ENCODE results near the gene FUS.
"Not testable (repeated sequence)": the region's sequence is repeated elsewhere in the genome, so short reads cannot be mapped to it uniquely, and the experiment has no call there.

Gene FUS

DNA sequence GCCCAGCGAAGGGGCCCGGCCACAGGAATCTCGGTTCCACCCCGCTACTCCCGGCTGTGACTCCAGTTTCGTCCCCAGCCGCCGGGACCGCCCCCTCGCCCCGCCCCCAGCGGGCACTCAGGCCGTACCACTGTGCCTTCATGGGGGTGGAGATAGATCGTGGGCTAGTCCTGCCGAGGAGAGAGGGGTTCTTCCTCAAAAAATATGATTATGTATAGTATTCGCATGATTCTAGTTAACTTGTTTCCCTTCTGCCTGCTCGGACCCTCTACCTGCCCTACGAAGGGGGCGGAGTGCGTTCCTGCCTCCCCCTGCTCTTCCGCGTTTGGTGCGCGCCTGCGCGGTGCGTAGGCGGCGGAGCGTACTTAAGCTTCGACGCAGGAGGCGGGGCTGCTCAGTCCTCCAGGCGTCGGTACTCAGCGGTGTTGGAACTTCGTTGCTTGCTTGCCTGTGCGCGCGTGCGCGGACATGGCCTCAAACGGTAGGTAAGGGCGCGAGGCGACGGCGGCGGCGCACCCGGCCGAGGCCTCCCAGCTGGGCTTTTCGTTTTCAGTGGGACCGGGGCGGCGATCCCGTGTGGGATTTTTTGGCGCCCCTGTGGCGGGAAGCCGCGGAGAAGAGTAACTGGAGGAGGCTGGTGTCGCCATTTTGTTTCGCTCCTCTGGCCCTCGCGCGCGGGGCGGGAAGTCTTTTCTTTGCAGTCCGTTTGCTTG is at the start of gene FUS:
FUS (plus strand) TSS at position 393 of the 713 bp plus-strand sequence; CDS start at position 469, 76 bp downstream.
- in situ Hi-C loops (cut with HindIII; ENCODE audit: low sequenced_read_pairs) = no loop called here

DNA sequence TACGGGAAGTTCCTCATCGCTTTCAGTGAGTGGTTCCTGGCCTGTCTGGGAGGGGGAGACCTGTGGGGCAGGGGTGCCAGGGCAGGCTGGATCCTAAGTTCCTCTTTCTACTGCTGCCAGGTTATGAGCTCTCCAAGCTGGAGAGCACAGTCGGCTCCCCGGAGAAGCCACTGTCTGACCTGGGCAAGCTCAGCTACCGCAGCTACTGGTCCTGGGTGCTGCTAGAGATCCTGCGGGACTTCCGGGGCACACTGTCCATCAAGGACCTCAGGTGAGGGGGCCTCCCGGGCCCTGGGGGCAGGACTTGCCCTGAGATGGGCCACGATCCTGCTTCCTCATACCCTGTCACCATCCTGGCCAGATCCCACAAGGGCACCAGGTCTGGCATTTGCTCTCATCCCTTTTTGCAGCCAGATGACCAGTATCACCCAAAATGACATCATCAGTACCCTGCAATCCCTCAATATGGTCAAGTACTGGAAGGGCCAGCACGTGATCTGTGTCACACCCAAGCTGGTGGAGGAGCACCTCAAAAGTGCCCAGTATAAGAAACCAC is 49.5 kb upstream of the FUS start:
- in situ Hi-C loops (cut with HindIII; ENCODE audit: low sequenced_read_pairs) = no loop called here

- in situ Hi-C loops (cut with HindIII; ENCODE audit: low sequenced_read_pairs) = no loop called here
Measured at GRCh38 chr16:31130899-31131298, 49.0 kb upstream of the FUS start.

DNA sequence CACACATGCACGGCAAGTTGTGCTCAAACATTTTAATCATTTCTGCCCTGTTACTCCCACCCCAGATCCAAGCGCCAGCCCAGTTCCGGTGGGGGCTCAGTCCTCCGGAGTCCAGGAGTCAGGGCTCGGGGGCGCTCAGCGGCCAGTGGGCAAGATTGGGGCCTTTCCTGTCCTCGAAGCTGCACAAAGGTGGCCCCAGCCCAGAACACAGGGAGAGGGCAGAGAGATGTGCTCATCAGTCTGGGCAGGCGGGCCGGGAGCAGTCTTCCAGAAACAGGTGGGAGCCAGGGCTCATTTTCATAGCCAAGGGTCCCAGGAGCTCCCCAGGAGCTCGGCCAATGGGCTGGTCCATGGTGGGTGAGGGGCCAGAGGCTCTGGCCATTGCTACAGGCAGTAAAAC is 48.5 kb upstream of the FUS start:
- in situ Hi-C loops (cut with HindIII; ENCODE audit: low sequenced_read_pairs) = no loop called here

- in situ Hi-C loops (cut with HindIII; ENCODE audit: low sequenced_read_pairs) = no loop called here
Measured at GRCh38 chr16:31131841-31132271, 48.1 kb upstream of the FUS start.

DNA sequence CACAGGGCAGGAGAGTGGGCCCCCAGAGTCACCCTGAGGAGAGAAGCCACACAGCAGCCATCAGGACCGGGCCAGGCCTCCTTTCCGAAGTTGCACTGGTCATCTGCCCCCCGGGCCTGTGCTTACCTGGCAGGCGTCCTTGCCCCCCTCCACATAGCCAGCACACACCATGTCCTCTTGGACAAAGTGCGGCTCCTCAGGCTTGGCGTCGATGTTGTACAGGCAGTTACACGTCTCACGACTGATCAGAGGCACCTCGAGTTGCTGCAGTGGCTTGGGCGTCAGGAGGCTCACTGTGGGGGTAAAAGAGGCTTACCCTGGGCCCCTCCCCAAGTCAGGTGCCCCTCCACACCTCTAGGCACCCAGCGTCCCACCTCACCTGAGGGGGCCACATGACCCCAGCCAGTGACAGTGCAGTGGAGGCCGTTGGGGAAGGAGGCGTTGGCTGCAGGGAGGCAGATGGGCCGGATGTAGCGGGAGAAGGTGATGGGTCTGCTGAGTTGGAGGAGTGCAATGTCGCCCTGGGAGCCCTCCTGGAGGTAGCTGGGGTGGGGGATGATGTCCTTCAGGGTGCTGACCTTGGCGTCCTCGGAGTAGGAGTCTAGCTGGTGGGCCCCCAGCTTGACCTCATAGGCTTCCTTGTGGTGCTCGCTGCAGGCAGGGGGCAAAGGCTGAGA is 47.5 kb upstream of the FUS start:
- in situ Hi-C loops (cut with HindIII; ENCODE audit: low sequenced_read_pairs) = no loop called here

GRCh38 chr16:31133046-31133501 is 46.9 kb upstream of the FUS start:
- in situ Hi-C loops (cut with HindIII; ENCODE audit: low sequenced_read_pairs) = no loop called here

DNA sequence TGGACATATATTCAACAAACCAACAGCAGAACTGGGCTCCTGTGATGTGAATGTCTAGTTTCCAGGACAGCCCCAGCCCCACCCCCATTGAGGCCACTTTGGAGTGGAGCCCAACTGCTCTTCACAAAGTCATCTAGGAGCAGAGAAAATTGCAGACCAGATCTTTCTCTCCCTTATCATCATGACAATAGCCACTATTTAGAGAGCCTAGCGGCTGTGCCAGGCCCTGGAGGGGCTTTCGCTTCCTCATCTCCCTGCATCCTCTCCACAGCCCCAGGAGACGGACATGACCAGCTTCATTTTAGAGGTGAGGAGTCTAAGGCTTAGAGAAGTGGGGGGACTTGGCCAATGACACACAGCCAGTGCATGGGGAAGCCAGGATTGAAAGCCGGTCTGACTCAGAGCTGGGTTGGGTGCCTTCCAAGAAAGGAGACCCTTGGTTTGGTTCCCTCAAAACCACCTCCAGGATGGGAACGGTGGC is 45.8 kb upstream of the FUS start:
- in situ Hi-C loops (cut with HindIII; ENCODE audit: low sequenced_read_pairs) = no loop called here

DNA sequence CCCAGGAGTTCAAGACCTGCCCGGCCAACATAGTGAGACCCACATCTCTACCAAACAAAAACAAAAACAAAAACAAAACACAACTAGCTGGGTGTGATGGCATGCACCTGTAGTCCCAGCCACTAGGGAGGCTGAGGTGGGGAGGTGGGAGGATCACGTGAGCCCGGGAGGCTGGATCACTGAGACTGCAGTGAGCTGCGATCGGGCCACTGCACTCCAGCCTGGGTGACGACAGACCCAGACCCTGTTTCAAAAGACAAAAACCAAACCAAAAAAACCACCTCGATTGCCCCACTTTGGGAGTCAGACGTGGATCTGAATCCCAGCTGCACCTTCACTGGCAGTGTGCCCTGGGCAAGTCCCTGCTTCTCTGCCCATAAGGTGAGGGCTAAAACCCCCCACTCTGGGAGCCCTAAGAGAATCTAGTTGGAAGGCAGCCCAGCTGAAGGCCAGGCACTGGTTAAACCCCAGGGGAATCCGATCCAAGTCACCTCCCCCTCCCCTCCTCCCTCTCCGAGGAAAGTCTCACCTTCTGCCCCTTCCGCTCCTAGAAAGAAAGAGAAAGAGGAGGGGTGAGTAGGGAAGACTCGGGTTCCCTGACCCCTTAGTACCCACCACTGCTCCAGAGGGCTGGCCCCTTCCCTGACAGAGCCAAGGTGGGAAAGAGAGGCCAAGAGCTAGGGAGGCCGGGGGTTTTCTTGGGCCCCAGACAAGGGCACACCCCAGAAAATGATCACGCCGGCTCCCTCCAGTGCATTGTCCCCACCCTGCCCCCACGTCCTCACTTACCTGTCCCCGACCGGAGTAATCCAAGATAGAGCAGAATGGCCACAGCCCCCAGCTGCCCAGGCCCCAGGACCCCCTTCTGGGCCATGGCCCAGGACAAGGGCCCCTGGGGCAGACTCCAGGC is 45.1 kb upstream of the FUS start:
- in situ Hi-C loops (cut with HindIII; ENCODE audit: low sequenced_read_pairs) = no loop called here

GRCh38 chr16:31135535-31136286 is 44.2 kb upstream of the FUS start, which contains the start of gene PRSS8:
Gene PRSS8, minus strand, starts transcription at chr16:31135727. Its CDS starts 229 bp downstream, at chr16:31135498.
- in situ Hi-C loops (cut with HindIII; ENCODE audit: low sequenced_read_pairs) = no loop called here

DNA sequence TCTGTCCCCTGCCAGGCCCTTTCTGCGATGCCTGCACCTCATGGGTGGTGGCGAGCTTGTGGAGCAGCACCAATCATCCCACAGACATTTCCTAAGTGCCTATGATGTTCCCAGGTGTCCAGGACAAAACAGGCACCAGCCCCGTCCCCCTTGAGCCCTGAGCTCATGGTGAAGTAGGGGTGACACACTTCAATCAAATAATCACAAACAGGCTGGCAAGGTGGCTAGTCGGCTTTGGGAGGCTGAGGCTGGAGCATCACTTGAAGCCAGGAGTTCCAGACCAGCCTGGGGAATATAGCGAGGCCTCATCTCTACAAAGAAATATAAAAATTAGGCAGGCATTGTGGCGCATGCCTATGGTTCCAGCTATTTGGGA is 43.7 kb upstream of the FUS start:
- in situ Hi-C loops (cut with HindIII; ENCODE audit: low sequenced_read_pairs) = no loop called here

DNA sequence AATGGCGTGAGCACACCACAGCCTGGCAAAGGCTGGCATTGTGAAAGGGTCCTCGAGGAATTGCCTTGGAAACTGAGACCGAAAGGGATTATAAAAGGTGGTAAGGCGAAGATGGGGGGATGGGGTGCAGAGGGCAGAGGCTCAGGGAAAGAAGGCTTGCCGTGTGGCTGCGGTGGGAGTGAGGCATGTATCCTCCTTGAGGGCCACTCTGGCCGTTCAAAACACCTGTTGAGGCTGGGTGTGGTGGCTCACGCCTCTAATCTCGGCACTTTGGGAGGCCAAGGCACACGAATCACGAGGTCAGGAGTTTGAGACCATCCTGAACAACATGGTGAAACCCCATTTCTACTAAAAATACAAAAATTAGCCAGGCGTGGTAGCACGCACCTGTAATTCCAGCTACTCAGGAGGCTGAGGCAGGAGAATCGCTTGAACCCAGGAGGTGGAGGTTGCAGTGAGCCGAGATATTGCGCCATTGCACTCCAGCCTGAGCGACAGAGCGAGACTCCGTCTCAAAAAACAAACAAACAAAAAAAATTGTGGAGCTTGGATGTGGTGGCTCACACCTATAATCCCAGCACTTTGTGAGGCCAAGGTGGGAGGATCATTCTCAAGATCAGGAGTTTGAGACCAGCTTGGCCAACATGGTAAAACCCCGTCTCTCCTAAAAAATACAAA is 43.0 kb upstream of the FUS start:
- in situ Hi-C loops (cut with HindIII; ENCODE audit: low sequenced_read_pairs) = not testable (repeated sequence)

DNA sequence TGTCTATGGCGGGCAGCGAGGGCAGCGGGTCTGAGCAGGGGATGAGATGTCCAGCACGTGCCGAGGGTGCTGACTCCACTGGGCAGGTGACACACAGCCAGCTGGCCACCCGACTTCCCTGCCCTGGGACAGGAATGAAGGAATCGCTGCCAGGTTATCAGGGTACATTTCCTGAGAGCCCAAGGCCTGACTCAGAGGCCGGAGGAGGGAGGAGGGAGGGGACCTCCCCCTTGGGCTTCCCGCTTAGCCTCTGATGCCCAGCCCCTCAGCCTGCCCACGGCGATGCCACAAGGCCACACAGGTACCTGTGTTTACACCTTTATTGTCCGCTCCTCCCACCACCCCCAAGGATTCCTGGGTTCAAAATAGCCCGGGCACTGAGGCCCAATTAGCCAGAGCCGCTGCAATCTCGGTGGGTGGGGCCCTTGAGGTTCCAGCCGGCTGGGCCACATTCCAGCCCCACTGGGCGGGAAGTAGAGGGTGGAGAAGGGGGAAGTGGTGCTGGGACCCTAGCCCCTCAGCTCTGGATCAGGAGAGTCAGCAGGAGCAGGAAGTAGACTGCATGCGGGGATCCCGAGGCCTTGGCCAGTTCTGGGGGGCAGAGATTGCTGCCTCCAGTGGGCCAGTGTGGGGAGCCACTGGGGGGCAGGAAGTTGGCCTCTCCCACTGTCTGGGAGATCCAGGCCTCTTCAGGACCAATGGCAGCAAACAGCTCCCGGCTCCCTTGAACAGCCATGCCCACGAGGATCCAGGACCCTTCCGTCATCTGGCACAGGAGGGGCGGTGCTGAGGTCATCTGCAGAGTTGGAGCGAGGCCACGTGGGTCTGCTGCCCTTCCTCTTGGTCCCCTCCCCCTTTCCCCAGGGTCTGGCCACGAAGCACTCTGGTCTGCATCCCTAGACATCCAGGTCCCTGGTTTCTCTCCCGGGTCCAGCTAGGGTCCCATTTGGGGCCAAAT is 41.0 kb upstream of the FUS start:
- in situ Hi-C loops (cut with HindIII; ENCODE audit: low sequenced_read_pairs) = no loop called here

GRCh38 chr16:31141071-31141469 is 38.9 kb upstream of the FUS start:
- in situ Hi-C loops (cut with HindIII; ENCODE audit: low sequenced_read_pairs) = not testable (repeated sequence)

DNA sequence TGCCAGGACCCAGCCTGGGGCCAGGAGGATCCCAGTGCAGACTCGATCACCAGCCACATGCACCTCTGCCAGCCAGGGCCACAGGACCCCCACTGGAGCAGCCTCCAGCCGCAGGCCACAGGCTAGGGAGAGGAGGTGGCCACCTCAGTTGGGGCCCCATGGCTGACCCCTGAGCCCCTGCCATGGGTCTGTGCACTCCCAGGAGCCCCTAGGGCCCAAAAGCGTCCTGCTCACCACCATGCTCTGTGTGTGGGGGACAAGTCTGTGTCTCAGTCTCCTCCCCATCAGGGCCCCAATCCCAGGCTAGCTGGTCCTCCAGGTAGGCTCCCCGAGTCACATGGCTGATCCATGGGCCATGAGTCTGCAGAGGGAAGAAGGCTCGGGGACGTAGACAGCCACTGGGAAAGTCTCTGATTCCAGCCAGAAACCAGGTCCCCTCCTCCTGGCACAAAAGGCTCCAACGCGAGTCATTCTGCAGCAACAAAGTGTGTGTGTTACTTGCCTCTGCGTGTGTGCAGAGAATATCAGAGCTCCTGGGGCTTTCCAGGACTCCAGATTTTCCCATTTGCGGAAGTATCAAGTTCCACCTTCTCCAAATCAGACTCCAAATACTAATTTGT is 38.3 kb upstream of the FUS start:
- in situ Hi-C loops (cut with HindIII; ENCODE audit: low sequenced_read_pairs) = no loop called here

- in situ Hi-C loops (cut with HindIII; ENCODE audit: low sequenced_read_pairs) = no loop called here
Measured at GRCh38 chr16:31142109-31143010, 37.6 kb upstream of the FUS start.
